WTC11 (cell line): ENCODE data around the gene ADGRF1.

Experiments used
- CTCF ChIP-seq: fragments of 200-600 bp; IDR thresholded peaks from 2 replicates; pipeline ENCODE4 v1.8.0; 2022; ENCODE audit warnings: antibody characterized with exemption
- HMGXB4 ChIP-seq: sonication (generic); formaldehyde crosslinking; IDR thresholded peaks from 2 replicates; pipeline ENCODE4 v1.8.1; 2023; ENCODE audit warnings: mild to moderate bottlenecking, moderate library complexity, missing genetic modification reagents
- NFATC4 ChIP-seq: fragments of 250-450 bp; sonication (Bioruptor Pico); IDR thresholded peaks from 2 replicates; pipeline ENCODE4 v1.9.0; 2021; ENCODE audit warnings: mild to moderate bottlenecking
- NFYB ChIP-seq: sonication (generic); formaldehyde crosslinking; conservative IDR thresholded peaks from 2 replicates; pipeline ENCODE4 v1.8.0; 2022; ENCODE audit warnings: low read depth, missing genetic modification reagents

- no peak for TF ChIP-seq HMGXB4 (CRISPR knock-in tag)
- no peak for TF ChIP-seq NFYB
- TF ChIP-seq CTCF: no peak
- no peak for TF ChIP-seq NFATC4 (CRISPR knock-in tag)
These were observed 5.0 kb upstream of the ADGRF1 start for GRCh38 chr6:47047097-47047478.
